Neural cell (in vitro differentiated cells): ENCODE measurements around the gene RPL12.

Experiments used
- CTCF ChIP-seq: fragments of 450-650 bp; IDR thresholded peaks from 2 replicates; pipeline ENCODE4 v1.5.1; 2014; ENCODE audit warnings: antibody characterized with exemption, mild to moderate bottlenecking, moderate library complexity; ENCODE audit not compliant: poor library complexity, severe bottlenecking
- EP300 ChIP-seq: fragments of 450-650 bp; conservative IDR thresholded peaks from 2 replicates; pipeline ENCODE4 v1.6.1; 2014; ENCODE audit warnings: antibody characterized with exemption, mild to moderate bottlenecking, moderate library complexity; ENCODE audit not compliant: poor library complexity, severe bottlenecking
- EZH2 ChIP-seq: fragments of 200-600, 300-800 bp; shearing (Covaris generic), sonication (generic); IDR thresholded peaks from 2 replicates; pipeline ENCODE4 v1.6.1; 2014; ENCODE audit warnings: antibody characterized with exemption, low read length, borderline replicate concordance, mild to moderate bottlenecking; ENCODE audit not compliant: insufficient read depth, poor library complexity, severe bottlenecking
- MXI1 ChIP-seq: fragments of 450-650 bp; conservative IDR thresholded peaks from 2 replicates; pipeline ENCODE4 v1.6.1; 2014; ENCODE audit warnings: antibody characterized with exemption, mild to moderate bottlenecking; ENCODE audit not compliant: poor library complexity, severe bottlenecking
- POLR2AphosphoS5 ChIP-seq: IDR thresholded peaks from 2 replicates; pipeline ENCODE4 v1.6.1; 2012
- REST ChIP-seq: IDR thresholded peaks from 2 replicates; pipeline ENCODE4 v1.6.1; 2012; ENCODE audit warnings: borderline replicate concordance
- TAF1 ChIP-seq: IDR thresholded peaks from 2 replicates; pipeline ENCODE4 v1.6.1; 2012; ENCODE audit warnings: low read depth

GRCh38 chr9:127415657-127416056, 35.5 kb downstream of the RPL12 start:
- TF ChIP-seq CTCF = no peak
- TF ChIP-seq POLR2AphosphoS5 = no peak
- TF ChIP-seq EZH2 = no peak
- no peak for TF ChIP-seq REST
- no peak for TF ChIP-seq MXI1
- TF ChIP-seq EP300 = no peak
- TF ChIP-seq TAF1 = no peak
